HG03565 (cell line): ENCODE results near the gene RAVER1.
"Not testable (repeated sequence)": the region's sequence is repeated elsewhere in the genome, so short reads cannot be mapped to it uniquely, and the experiment has no call there.

Source experiments
- ATAC-seq: cut with Tn5 transposase; IDR thresholded peaks from one replicate; pipeline ENCODE4 v1.9.1; 2021; ENCODE audit warnings: mild to moderate bottlenecking, moderate library complexity; ENCODE audit not compliant: unreplicated experiment

RAVER1 gene, protein sequence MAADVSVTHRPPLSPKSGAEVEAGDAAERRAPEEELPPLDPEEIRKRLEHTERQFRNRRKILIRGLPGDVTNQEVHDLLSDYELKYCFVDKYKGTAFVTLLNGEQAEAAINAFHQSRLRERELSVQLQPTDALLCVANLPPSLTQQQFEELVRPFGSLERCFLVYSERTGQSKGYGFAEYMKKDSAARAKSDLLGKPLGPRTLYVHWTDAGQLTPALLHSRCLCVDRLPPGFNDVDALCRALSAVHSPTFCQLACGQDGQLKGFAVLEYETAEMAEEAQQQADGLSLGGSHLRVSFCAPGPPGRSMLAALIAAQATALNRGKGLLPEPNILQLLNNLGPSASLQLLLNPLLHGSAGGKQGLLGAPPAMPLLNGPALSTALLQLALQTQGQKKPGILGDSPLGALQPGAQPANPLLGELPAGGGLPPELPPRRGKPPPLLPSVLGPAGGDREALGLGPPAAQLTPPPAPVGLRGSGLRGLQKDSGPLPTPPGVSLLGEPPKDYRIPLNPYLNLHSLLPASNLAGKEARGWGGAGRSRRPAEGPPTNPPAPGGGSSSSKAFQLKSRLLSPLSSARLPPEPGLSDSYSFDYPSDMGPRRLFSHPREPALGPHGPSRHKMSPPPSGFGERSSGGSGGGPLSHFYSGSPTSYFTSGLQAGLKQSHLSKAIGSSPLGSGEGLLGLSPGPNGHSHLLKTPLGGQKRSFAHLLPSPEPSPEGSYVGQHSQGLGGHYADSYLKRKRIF

GRCh38 chr19:10332965-10333757 is at the start of gene RAVER1:
Gene RAVER1 (minus strand): TSS chr19:10333529. CDS start chr19:10333507, 22 bp downstream.
- peak; percentile 76 for ATAC-seq

DNA sequence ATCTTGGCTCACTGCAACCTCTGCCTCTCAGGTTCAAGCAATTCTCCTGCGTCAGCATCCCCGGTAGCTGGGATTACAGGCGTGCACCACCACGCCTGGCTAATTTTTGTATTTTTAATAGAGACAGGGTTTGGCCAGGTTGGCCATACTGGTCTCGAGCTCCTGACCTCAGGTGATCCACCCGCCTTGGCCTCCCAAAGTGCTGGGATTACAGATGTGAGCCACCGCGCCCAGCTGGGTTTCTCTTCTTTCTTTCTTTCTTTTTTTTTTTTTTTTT is 49.8 kb upstream of the RAVER1 start:
- not testable (repeated sequence) for ATAC-seq

DNA sequence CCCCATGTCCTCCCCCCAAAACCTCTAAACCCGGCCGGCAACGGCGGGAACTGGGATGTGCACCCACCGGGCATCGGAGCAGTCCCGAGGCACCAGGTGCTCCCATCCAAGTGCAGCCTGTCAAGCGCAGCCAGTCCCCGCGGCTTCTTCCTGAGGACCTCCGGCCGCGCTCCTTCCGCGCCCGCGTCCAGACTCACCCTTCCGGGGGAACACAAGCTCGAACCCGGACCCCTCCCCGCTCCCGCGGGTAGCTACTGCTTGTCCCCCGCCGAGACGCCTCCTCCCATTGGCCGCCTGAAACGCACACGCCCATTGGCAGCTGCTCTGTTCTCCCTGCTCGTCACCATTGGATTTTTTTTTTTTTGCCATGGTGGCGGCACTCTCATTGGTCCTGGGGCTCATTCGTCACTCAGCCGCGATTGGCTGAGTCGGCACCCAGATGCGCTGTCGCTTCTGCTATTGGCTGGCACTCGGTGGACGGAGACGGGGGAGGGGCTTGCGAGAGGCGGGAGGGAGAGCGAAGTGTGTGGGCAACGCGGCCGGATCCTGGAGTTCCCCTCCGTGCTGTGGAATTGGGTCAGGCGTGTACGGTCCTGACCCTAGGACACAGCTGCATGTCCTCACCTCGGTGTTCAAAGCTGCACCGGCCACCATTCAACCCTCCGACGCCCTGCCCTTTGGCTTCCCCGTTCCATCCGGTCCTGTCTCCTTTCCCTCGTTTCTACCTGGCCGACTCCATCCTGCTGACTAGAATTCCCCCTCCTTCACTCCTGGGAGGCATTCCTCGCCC is 47.2 kb upstream of the RAVER1 start, which contains the start of gene TYK2:
TSS of gene TYK2 (minus strand) at position 260 of the 790 bp plus-strand sequence. CDS start 2,166 bp downstream, outside the sequence.
- ATAC-seq = peak; percentile 89

GRCh38 chr19:10379880-10380312 is 46.6 kb upstream of the RAVER1 start:
- ATAC-seq = no peak

DNA sequence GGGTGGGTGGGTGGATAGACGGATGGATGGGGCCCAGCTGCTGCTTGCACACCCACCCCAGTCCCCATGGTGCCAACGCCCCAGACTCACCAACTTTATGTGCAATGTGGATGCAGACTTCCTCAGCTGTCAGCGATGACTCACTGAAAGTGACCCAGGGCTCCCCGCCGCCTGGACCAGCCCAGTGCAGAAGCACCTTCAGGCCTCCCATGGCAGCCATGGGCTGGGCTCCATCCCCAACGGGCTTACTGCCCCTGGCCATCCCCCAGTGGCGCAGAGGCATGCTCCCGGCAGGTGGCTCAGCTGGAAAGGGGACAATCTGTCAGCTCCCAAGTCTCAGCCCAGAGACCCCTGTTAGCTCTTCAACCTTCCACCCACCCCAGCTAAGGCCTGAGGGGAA is 44.8 kb upstream of the RAVER1 start:
- ATAC-seq = no peak

GRCh38 chr19:10377140-10377640 is 43.9 kb upstream of the RAVER1 start:
- ATAC-seq = not testable (repeated sequence)

DNA sequence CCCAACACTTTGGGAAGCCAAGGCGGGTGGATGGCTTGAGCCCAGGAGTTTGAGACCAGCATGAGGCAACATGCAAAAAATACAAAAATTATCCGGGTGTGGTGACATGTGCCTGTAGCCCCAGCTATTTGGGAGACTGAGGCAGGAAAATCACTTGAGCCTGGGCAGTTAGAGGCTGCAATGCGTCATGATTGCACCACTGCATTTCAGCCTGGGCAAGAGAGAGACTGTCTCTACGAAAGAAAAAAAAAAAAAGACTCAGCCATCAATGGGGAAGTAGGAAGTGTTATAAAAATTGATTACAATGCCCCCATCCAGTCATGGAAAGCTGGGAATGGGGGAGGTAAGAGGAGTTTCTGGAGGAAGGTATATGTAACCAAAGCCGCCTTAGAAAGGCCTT is 41.6 kb upstream of the RAVER1 start:
- ATAC-seq = no peak

DNA sequence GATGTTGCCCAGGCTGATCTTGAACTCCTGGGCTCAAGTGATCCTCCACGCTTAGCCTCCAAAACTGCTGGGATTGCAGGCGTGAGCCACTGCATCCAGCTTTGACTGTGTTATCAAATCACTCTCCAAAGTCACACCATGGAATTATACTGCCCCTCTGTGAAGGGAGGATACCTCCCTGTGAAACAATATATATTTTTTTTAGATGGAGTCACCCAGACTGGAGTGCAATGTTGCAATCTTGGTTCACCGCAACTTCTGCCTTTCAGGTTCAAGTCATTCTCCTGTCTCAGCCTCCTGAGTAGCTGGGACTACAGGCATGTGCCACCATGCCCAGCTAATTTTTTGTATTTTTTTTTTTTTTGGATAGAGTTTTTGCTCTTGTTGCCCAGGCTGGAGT is 39.4 kb upstream of the RAVER1 start:
- ATAC-seq = no peak

GRCh38 chr19:10368101-10368803 is 34.9 kb upstream of the RAVER1 start:
- no peak for ATAC-seq

DNA sequence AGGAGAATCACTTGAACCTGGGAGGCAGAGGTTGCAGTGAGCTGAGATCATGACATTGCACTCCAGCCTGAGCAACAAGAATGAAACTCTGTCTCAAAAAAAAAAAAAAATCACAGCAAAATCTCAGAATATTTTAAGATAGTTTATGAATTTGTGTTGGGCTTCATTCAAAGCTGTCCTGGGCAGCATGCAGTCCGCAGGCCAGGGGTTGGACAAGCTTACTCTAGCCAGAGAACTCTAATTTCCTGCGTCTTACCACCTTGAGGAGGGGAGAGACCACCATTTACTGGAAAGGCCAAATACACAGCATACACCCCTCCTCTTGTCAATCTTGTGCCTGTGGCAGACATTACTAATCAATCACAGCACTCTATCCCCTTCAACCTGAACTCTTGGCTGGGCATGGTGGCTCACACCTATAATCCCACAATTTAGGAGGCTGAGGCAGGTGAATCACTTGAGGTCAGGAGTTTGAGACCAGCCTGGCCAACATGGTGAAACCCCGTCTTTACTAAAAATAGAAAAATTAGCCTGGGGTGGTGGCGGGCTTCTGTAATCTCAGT is 33.7 kb upstream of the RAVER1 start:
- ATAC-seq = not testable (repeated sequence)

GRCh38 chr19:10365518-10365917 is 32.2 kb upstream of the RAVER1 start:
- no peak for ATAC-seq

- ATAC-seq = no peak
Observed at GRCh38 chr19:10364644-10365043, 31.3 kb upstream of the RAVER1 start.

DNA sequence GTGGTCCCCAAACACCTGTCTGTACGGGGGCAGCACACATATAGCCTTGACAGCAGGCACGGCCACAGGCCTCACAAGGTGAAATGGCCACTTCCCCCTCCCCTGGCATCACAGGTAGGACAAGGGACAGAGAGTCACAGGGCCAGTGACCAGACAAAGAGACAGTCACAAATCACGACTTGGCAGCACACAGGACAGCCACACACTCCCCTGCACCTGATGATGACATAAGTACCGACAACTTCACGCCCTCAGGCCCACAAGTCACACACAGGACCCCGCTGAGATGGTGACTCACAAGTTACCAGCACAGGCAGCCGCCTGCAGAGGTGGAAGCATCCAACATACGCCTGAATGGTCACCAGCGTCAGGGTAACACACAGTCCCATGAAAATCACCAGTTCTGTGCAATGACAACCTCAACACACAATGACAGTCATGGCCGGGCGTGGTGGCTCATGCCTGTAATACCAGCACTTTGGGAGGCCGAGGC is 30.5 kb upstream of the RAVER1 start:
- no peak for ATAC-seq

- no peak for ATAC-seq
Observed at GRCh38 chr19:10362259-10362658, 28.9 kb upstream of the RAVER1 start.

- ATAC-seq = no peak
Observed at GRCh38 chr19:10361569-10362011, 28.3 kb upstream of the RAVER1 start.

GRCh38 chr19:10356431-10356830 is 23.1 kb upstream of the RAVER1 start:
- no peak for ATAC-seq

GRCh38 chr19:10353793-10354391 is 20.6 kb upstream of the RAVER1 start:
- ATAC-seq = no peak

GRCh38 chr19:10352764-10353671 is 19.7 kb upstream of the RAVER1 start:
- no peak for ATAC-seq
